MM.1S (cell line): ENCODE data around the gene PLCB4.

ENCODE experiments used
- DNase-seq: peaks from one replicate; pipeline ENCODE4 v3.0.0-alpha.2; 2015
- H2AFZ ChIP-seq: fragments of 300-600 bp; sonication (generic); 2 replicates; pipeline ENCODE4 v1.6.0; 2016; ENCODE audit warnings: antibody characterized with exemption, low read length
- H3F3A ChIP-seq: fragments of 300-600 bp; sonication (generic); 2 replicates; pipeline ENCODE4 v1.6.1; 2016; ENCODE audit warnings: mild to moderate bottlenecking, antibody characterized with exemption, low read length, moderate library complexity, mixed read lengths; ENCODE audit not compliant: insufficient read depth
- H3K27ac ChIP-seq: fragments of 300-600 bp; sonication (generic); 2 replicates; pipeline ENCODE4 v1.5.1; 2016; ENCODE audit warnings: mild to moderate bottlenecking, low read length
- H3K27me3 ChIP-seq: fragments of 300-600 bp; sonication (generic); replicated peaks from 2 replicates; pipeline ENCODE4 v1.6.0; 2016; ENCODE audit warnings: low read length; ENCODE audit not compliant: insufficient read depth
- H3K36me3 ChIP-seq: fragments of 300-600 bp; sonication (generic); replicated peaks from 2 replicates; pipeline ENCODE4 v1.6.1; 2016; ENCODE audit warnings: mild to moderate bottlenecking, low read length, mixed read lengths; ENCODE audit not compliant: insufficient read depth
- H3K4me1 ChIP-seq: fragments of 300-600 bp; sonication (generic); 2 replicates; pipeline ENCODE4 v1.6.1; 2016; ENCODE audit warnings: low read length, mixed read lengths
- H3K4me2 ChIP-seq: fragments of 300-600 bp; sonication (generic); 2 replicates; pipeline ENCODE4 v1.6.0; 2016; ENCODE audit warnings: low read depth, low read length
- H3K4me3 ChIP-seq: fragments of 300-600 bp; sonication (generic); 2 replicates; pipeline ENCODE4 v1.5.1; 2016; ENCODE audit warnings: low read length, mixed read lengths
- H3K79me2 ChIP-seq: fragments of 300-600 bp; sonication (generic); 2 replicates; pipeline ENCODE4 v1.6.1; 2016; ENCODE audit warnings: mixed run types, low read length, mixed read lengths
- H3K9ac ChIP-seq: fragments of 300-600 bp; sonication (generic); 2 replicates; pipeline ENCODE4 v1.6.1; 2016; ENCODE audit warnings: low read length, mixed read lengths
- H3K9me2 ChIP-seq: fragments of 300-600 bp; sonication (generic); replicated peaks from 2 replicates; pipeline ENCODE4 v1.6.1; 2016; ENCODE audit warnings: mild to moderate bottlenecking, low read length, mixed read lengths; ENCODE audit not compliant: insufficient read depth
- H3K9me3 ChIP-seq: fragments of 300-600 bp; sonication (generic); replicated peaks from 2 replicates; pipeline ENCODE4 v1.6.1; 2016; ENCODE audit warnings: mild to moderate bottlenecking, low read length, mixed read lengths; ENCODE audit not compliant: insufficient read depth
- H4K20me1 ChIP-seq: fragments of 300-600 bp; sonication (generic); 2 replicates; pipeline ENCODE4 v1.6.1; 2016; ENCODE audit warnings: mild to moderate bottlenecking, low read length, moderate library complexity, mixed read lengths; ENCODE audit not compliant: insufficient read depth
- CTCF ChIP-seq: fragments of 300-600 bp; sonication (generic); IDR thresholded peaks from 2 replicates; pipeline ENCODE4 v1.5.1; 2016; ENCODE audit warnings: antibody characterized with exemption, low read length, mixed read lengths
- EZH2 ChIP-seq: fragments of 300-600 bp; sonication (generic); optimal IDR thresholded peaks from 2 replicates; pipeline ENCODE3; 2017; ENCODE audit warnings: low read depth, mild to moderate bottlenecking, antibody characterized with exemption, low read length, mixed read lengths
- EZH2phosphoT487 ChIP-seq: fragments of 300-600 bp; sonication (generic); IDR thresholded peaks from 2 replicates; pipeline ENCODE4 v1.6.1; 2018; ENCODE audit warnings: antibody characterized with exemption, low read length

Gene PLCB4

GRCh38 chr20:9368893-9369292 is 300.0 kb downstream of the PLCB4 start:
- TF ChIP-seq CTCF (no peak), EZH2 (no peak), EZH2phosphoT487 (no peak)
- H3K4me3 ChIP-seq: no peak overlapping the region
- H3F3A ChIP-seq: no peaks in the 10 kb centered on the region
- H3K36me3 ChIP-seq: no peaks in the 10 kb centered on the region
- H2AFZ ChIP-seq: no peak overlapping the region
- no peaks in the 10 kb centered on the region for H3K4me1 ChIP-seq
- no peaks in the 10 kb centered on the region for H3K79me2 ChIP-seq
- H3K27me3 ChIP-seq: no peaks in the 10 kb centered on the region
- H3K4me2 ChIP-seq: no peak overlapping the region
- H4K20me1 ChIP-seq: no peaks in the 10 kb centered on the region
- H3K9me3 ChIP-seq: no peaks in the 10 kb centered on the region
- H3K27ac ChIP-seq: no peak overlapping the region
- no peaks in the 10 kb centered on the region for H3K9me2 ChIP-seq
- DNase-seq: no peak
- H3K9ac ChIP-seq: no peak overlapping the region

GRCh38 chr20:9369557-9369956 is 300.7 kb downstream of the PLCB4 start:
- H3K4me1 ChIP-seq: no peaks in the 10 kb centered on the region
- no peaks in the 10 kb centered on the region for H3K9me3 ChIP-seq
- no peaks in the 10 kb centered on the region for H3K36me3 ChIP-seq
- no peaks in the 10 kb centered on the region for H3K27me3 ChIP-seq
- no peak overlapping the region for H3K4me2 ChIP-seq
- H3F3A ChIP-seq: no peaks in the 10 kb centered on the region
- no peaks in the 10 kb centered on the region for H3K79me2 ChIP-seq
- TF ChIP-seq EZH2phosphoT487 (no peak), CTCF (no peak), EZH2 (no peak)
- no peaks in the 10 kb centered on the region for H4K20me1 ChIP-seq
- H3K9me2 ChIP-seq: no peaks in the 10 kb centered on the region
- DNase-seq: no peak
- 0 out of 2 replicates have a peak overlapping the region, but pooled peaks have one; percentile 15 for H2AFZ ChIP-seq
- H3K4me3 ChIP-seq: no peak overlapping the region
- H3K9ac ChIP-seq: no peak overlapping the region
- H3K27ac ChIP-seq: no peak overlapping the region

GRCh38 chr20:9374072-9374471 is 305.2 kb downstream of the PLCB4 start:
- Histone ChIP-seq H3F3A (no peaks in the 10 kb centered on the region), H3K4me3 (no peak overlapping the region), H3K27ac (no peak overlapping the region), H3K9me2 (no peaks in the 10 kb centered on the region), H2AFZ (no peak overlapping the region), H3K4me1 (no peaks in the 10 kb centered on the region), H3K9ac (no peak overlapping the region), H3K4me2 (no peak overlapping the region), H3K36me3 (no peaks in the 10 kb centered on the region), H3K79me2 (no peaks in the 10 kb centered on the region), H3K9me3 (no peaks in the 10 kb centered on the region), H4K20me1 (no peaks in the 10 kb centered on the region), H3K27me3 (no peaks in the 10 kb centered on the region)
- TF ChIP-seq EZH2 (no peak), CTCF (no peak), EZH2phosphoT487 (no peak)
- no peak for DNase-seq
